SK-N-SH treated with all-trans-retinoic acid at 6 μM for 48 hours (cell line): ENCODE data around the gene CEND1.

ENCODE experiments used
- ATAC-seq: fragments of 200-7000 bp; cut with Tn5 transposase; 3 replicates; pipeline ENCODE4 v1.9.1; 2020; ENCODE audit warnings: mild to moderate bottlenecking, moderate library complexity
- BACH2 ChIP-seq: fragments of 250-450 bp; sonication (Bioruptor Pico); IDR thresholded peaks from 2 replicates; pipeline ENCODE4 v1.9.0; 2021; ENCODE audit warnings: mild to moderate bottlenecking, borderline replicate concordance
- CREB5 ChIP-seq: fragments of 250-450 bp; sonication (Bioruptor Pico); IDR thresholded peaks from 2 replicates; pipeline ENCODE4 v1.5.1; 2020; ENCODE audit warnings: low read depth, mild to moderate bottlenecking, moderate library complexity
- CSDC2 ChIP-seq: fragments of 250-450 bp; sonication (Bioruptor Pico); IDR thresholded peaks from 2 replicates; pipeline ENCODE4 v1.5.0; 2020; ENCODE audit warnings: mild to moderate bottlenecking, moderate library complexity
- ESRRG ChIP-seq: fragments of 250-450 bp; sonication (Bioruptor Pico); IDR thresholded peaks from 2 replicates; pipeline ENCODE4 v1.6.1; 2021; ENCODE audit warnings: mild to moderate bottlenecking
- GLIS3 ChIP-seq: fragments of 250-450 bp; sonication (Bioruptor Pico); IDR thresholded peaks from 2 replicates; pipeline ENCODE4 v1.5.0; 2020; ENCODE audit warnings: mild to moderate bottlenecking, moderate library complexity
- ISL1 ChIP-seq: fragments of 250-450 bp; sonication (Bioruptor Pico); IDR thresholded peaks from 2 replicates; pipeline ENCODE4 v2.1.2; 2022; ENCODE audit warnings: mild to moderate bottlenecking, moderate library complexity
- OSR1 ChIP-seq: fragments of 250-450 bp; sonication (Bioruptor Pico); IDR thresholded peaks from 2 replicates; pipeline ENCODE4 v1.8.0; 2022; ENCODE audit warnings: moderate library complexity, mild to moderate bottlenecking, inconsistent platforms
- PATZ1 ChIP-seq: fragments of 250-450 bp; sonication (Bioruptor Pico); IDR thresholded peaks from 2 replicates; pipeline ENCODE4 v1.8.0; 2020; ENCODE audit warnings: mild to moderate bottlenecking, moderate library complexity, borderline replicate concordance
- POU6F1 ChIP-seq: fragments of 250-450 bp; sonication (Bioruptor Pico); IDR thresholded peaks from 2 replicates; pipeline ENCODE4 v1.8.0; 2021; ENCODE audit warnings: low read depth, mild to moderate bottlenecking, moderate library complexity, borderline replicate concordance
- RARB ChIP-seq: fragments of 250-450 bp; sonication (Bioruptor Pico); IDR thresholded peaks from 2 replicates; pipeline ENCODE4 v1.8.0; 2021; ENCODE audit warnings: mild to moderate bottlenecking, moderate library complexity
- SNAI2 ChIP-seq: fragments of 250-450 bp; sonication (Bioruptor Pico); IDR thresholded peaks from 2 replicates; pipeline ENCODE4 v1.5.0; 2020; ENCODE audit warnings: mild to moderate bottlenecking, moderate library complexity
- TCF4 ChIP-seq: fragments of 250-450 bp; sonication (Bioruptor Pico); IDR thresholded peaks from 2 replicates; pipeline ENCODE4 v1.8.0; 2021; ENCODE audit warnings: mild to moderate bottlenecking, moderate library complexity, borderline replicate concordance
- TOX ChIP-seq: fragments of 250-450 bp; sonication (Bioruptor Pico); IDR thresholded peaks from 2 replicates; pipeline ENCODE4 v1.8.0; 2021; ENCODE audit warnings: mild to moderate bottlenecking, moderate library complexity, borderline replicate concordance
- ZC3H10 ChIP-seq: fragments of 250-450 bp; sonication (Bioruptor Pico); IDR thresholded peaks from 2 replicates; pipeline ENCODE4 v1.5.1; 2021; ENCODE audit warnings: mild to moderate bottlenecking, moderate library complexity
- ZFP3 ChIP-seq: fragments of 250-450 bp; sonication (Bioruptor Pico); IDR thresholded peaks from 2 replicates; pipeline ENCODE4 v1.5.0; 2020; ENCODE audit warnings: mild to moderate bottlenecking, moderate library complexity
- ZFP30 ChIP-seq: fragments of 450-650 bp; formaldehyde crosslinking; IDR thresholded peaks from 2 replicates; pipeline ENCODE4 v1.5.0; 2022; ENCODE audit warnings: mild to moderate bottlenecking, moderate library complexity
- ZNF565 ChIP-seq: fragments of 450-650 bp; formaldehyde crosslinking; conservative IDR thresholded peaks from 2 replicates; pipeline ENCODE4 v1.5.0; 2020; ENCODE audit warnings: low read depth, mild to moderate bottlenecking, moderate library complexity
- ZNF70 ChIP-seq: fragments of 450-650 bp; formaldehyde crosslinking; IDR thresholded peaks from 2 replicates; pipeline ENCODE4 v1.5.0; 2020; ENCODE audit warnings: mild to moderate bottlenecking, moderate library complexity
- ZNF8 ChIP-seq: fragments of 450-650 bp; formaldehyde crosslinking; IDR thresholded peaks from 2 replicates; pipeline ENCODE4 v1.5.0; 2020; ENCODE audit warnings: mild to moderate bottlenecking, moderate library complexity
- TF ChIP-seq, protein P1 (sequence below): fragments of 250-450 bp; sonication (Bioruptor Pico); IDR thresholded peaks from 2 replicates; pipeline ENCODE4 v1.5.0; 2020; ENCODE audit warnings: mild to moderate bottlenecking, moderate library complexity

CEND1 gene

GRCh38 chr11:826836-827145, 36.9 kb upstream of the CEND1 start:
- no peak for TF ChIP-seq CSDC2 (CRISPR knock-in tag)
- TF ChIP-seq, all 23 proteins: peak for 0
- ATAC-seq = no peak

GRCh38 chr11:826227-826621, 36.3 kb upstream of the CEND1 start:
- no peak for ATAC-seq

GRCh38 chr11:825366-826226, 35.7 kb upstream of the CEND1 start:
- TF ChIP-seq GLIS3 (CRISPR knock-in tag) (no peak), CSDC2 (CRISPR knock-in tag) (no peak), TCF4 (CRISPR knock-in tag) (no peak), ZNF70 (CRISPR knock-in tag) (no peak), OSR1 (CRISPR knock-in tag) (no peak), ZC3H10 (CRISPR knock-in tag) (no peak), PATZ1 (CRISPR knock-in tag) (no peak), BACH2 (CRISPR knock-in tag) (no peak), RARB (CRISPR knock-in tag) (no peak)
- no peak for ATAC-seq

More at GRCh38 chr11:826227-826621, 36.3 kb upstream of the CEND1 start:
- TF ChIP-seq ZNF8 (CRISPR knock-in tag) (no peak), TCF4 (CRISPR knock-in tag) (no peak), RARB (CRISPR knock-in tag) (no peak), ESRRG (no peak), CREB5 (CRISPR knock-in tag) (no peak), ZFP3 (no peak), OSR1 (CRISPR knock-in tag) (no peak), GLIS3 (CRISPR knock-in tag) (no peak)
- TF ChIP-seq, protein P1, sequence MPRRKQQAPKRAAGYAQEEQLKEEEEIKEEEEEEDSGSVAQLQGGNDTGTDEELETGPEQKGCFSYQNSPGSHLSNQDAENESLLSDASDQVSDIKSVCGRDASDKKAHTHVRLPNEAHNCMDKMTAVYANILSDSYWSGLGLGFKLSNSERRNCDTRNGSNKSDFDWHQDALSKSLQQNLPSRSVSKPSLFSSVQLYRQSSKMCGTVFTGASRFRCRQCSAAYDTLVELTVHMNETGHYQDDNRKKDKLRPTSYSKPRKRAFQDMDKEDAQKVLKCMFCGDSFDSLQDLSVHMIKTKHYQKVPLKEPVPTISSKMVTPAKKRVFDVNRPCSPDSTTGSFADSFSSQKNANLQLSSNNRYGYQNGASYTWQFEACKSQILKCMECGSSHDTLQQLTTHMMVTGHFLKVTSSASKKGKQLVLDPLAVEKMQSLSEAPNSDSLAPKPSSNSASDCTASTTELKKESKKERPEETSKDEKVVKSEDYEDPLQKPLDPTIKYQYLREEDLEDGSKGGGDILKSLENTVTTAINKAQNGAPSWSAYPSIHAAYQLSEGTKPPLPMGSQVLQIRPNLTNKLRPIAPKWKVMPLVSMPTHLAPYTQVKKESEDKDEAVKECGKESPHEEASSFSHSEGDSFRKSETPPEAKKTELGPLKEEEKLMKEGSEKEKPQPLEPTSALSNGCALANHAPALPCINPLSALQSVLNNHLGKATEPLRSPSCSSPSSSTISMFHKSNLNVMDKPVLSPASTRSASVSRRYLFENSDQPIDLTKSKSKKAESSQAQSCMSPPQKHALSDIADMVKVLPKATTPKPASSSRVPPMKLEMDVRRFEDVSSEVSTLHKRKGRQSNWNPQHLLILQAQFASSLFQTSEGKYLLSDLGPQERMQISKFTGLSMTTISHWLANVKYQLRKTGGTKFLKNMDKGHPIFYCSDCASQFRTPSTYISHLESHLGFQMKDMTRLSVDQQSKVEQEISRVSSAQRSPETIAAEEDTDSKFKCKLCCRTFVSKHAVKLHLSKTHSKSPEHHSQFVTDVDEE (CRISPR knock-in tag) = no peak

- ATAC-seq = no peak
- TF ChIP-seq CSDC2 (CRISPR knock-in tag) = no peak
- no peak for TF ChIP-seq CREB5 (CRISPR knock-in tag)
- TF ChIP-seq SNAI2 (CRISPR knock-in tag) = no peak
- no peak for TF ChIP-seq ZNF8 (CRISPR knock-in tag)
- no peak for TF ChIP-seq TOX (CRISPR knock-in tag)
- no peak for TF ChIP-seq ISL1
- TF ChIP-seq ZC3H10 (CRISPR knock-in tag) = no peak
- no peak for TF ChIP-seq ZNF565 (CRISPR knock-in tag)
- no peak for TF ChIP-seq POU6F1 (CRISPR knock-in tag)
- TF ChIP-seq ZFP30 (CRISPR knock-in tag) = no peak
- no peak for TF ChIP-seq GLIS3 (CRISPR knock-in tag)
- TF ChIP-seq PATZ1 (CRISPR knock-in tag) = no peak
- TF ChIP-seq OSR1 (CRISPR knock-in tag) = no peak
Measured at GRCh38 chr11:824942-825341, 35.1 kb upstream of the CEND1 start.
